ENCODE data around the gene C1QTNF8. TPM values are rescaled to one million over a fixed set of nuclear protein-coding genes. Genes with fewer than 3 reads are reported as not detected.

The C1QTNF8 gene
- total RNA-seq, 1 experiment from 2014 or later = not detected

- no peak overlapping the region for H3K23ac ChIP-seq (ENCODE audit: insufficient read length, low read depth, low read length)
- TF ChIP-seq, protein P1, sequence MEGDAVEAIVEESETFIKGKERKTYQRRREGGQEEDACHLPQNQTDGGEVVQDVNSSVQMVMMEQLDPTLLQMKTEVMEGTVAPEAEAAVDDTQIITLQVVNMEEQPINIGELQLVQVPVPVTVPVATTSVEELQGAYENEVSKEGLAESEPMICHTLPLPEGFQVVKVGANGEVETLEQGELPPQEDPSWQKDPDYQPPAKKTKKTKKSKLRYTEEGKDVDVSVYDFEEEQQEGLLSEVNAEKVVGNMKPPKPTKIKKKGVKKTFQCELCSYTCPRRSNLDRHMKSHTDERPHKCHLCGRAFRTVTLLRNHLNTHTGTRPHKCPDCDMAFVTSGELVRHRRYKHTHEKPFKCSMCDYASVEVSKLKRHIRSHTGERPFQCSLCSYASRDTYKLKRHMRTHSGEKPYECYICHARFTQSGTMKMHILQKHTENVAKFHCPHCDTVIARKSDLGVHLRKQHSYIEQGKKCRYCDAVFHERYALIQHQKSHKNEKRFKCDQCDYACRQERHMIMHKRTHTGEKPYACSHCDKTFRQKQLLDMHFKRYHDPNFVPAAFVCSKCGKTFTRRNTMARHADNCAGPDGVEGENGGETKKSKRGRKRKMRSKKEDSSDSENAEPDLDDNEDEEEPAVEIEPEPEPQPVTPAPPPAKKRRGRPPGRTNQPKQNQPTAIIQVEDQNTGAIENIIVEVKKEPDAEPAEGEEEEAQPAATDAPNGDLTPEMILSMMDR (conservative IDR thresholded peaks at IDR 0.05) = no peak
- no peak overlapping the region for H3K4me2 ChIP-seq (ENCODE audit: insufficient read depth, insufficient read length, low read length)
- H3K9ac ChIP-seq (ENCODE audit: extremely low read depth, insufficient read length, low read length) = no peak overlapping the region
- no peak overlapping the region for H2BK5ac ChIP-seq (ENCODE audit: insufficient read length, low read length)
- no peak overlapping the region for H2AK5ac ChIP-seq (ENCODE audit: insufficient read length, low read length)
- no peak overlapping the region for H2AFZ ChIP-seq (ENCODE audit: low read length)
- no peak overlapping the region for H3T11ph ChIP-seq (ENCODE audit: low read length)
- WGBS (ENCODE audit: extremely low coverage, insufficient read length, low lambda C conversion rate) = no CpG with 5 or more reads among the region's 18 CpGs
- no peaks in the 10 kb centered on the region for H3K79me2 ChIP-seq (ENCODE audit: insufficient read depth, low read length)
- Mint-ChIP-seq H3K9me3 (no peaks in the 10 kb centered on the region), H3K27me3 (ENCODE audit: low read depth) (peaks cover 2% of the 10 kb centered on the region; the same call in 1 of the 2 replicates), H3K36me3 (ENCODE audit: insufficient read depth in 1 of 3, low read depth in 3 of 3) (no peaks in the 10 kb centered on the region), H3K27ac (no peak overlapping the region), H3K4me1 (peaks cover 0 to 7% of the 10 kb centered on the region in 2 experiments; a peak in 1 of 4 replicates), H3K4me3 (no peak overlapping the region)
- no peak overlapping the region for H3K18ac ChIP-seq (ENCODE audit: insufficient read length, low read depth, low read length)
- no peak overlapping the region for H2BK15ac ChIP-seq (ENCODE audit: low read depth, low read length)
- H4K91ac ChIP-seq (ENCODE audit: insufficient read length, low read depth, low read length) = no peak overlapping the region
- no peak for DNase-seq
- no peak overlapping the region for H3K14ac ChIP-seq (ENCODE audit: insufficient read depth, low read length)
- no peaks in the 10 kb centered on the region for H3K23me2 ChIP-seq (ENCODE audit: insufficient read length, low read depth, low read length, poor library complexity, severe bottlenecking)
- no peak overlapping the region for H2BK120ac ChIP-seq (ENCODE audit: low read depth, low read length, poor library complexity, severe bottlenecking)
- H3K9me3 ChIP-seq (ENCODE audit: control insufficient read depth, low read depth, low read length) = no peaks in the 10 kb centered on the region
- no peak overlapping the region for H2BK12ac ChIP-seq (ENCODE audit: insufficient read length, low read depth, low read length)
- no peaks in the 10 kb centered on the region for H4K20me1 ChIP-seq (ENCODE audit: control insufficient read depth, insufficient read depth, insufficient read length)
- no peaks in the 10 kb centered on the region for H3K27me3 ChIP-seq (ENCODE audit: insufficient read depth, low read length)
- no peak overlapping the region for H4K5ac ChIP-seq (ENCODE audit: insufficient read length, low read depth, low read length)
- no peaks in the 10 kb centered on the region for H3K79me1 ChIP-seq (ENCODE audit: insufficient read depth, low read depth, low read length, poor library complexity, severe bottlenecking)
- H4K8ac ChIP-seq (replicated peaks; ENCODE audit: insufficient read length, low read depth, low read length) = no peak overlapping the region
- H3K4ac ChIP-seq (ENCODE audit: low read depth, low read length) = no peak overlapping the region
- H3K4me1 ChIP-seq (ENCODE audit: insufficient read depth, low read length) = no peaks in the 10 kb centered on the region
- H3K56ac ChIP-seq (ENCODE audit: insufficient read length, low read depth, low read length) = no peak overlapping the region
- no peak overlapping the region for H2BK20ac ChIP-seq (ENCODE audit: low read depth, low read length, poor library complexity, severe bottlenecking)
- no peak overlapping the region for H3K27ac ChIP-seq (ENCODE audit: insufficient read length, low read depth, low read length)
Observed at GRCh38 chr16:1125471-1125870, 29.4 kb upstream of the C1QTNF8 start.
